Mesendoderm (in vitro differentiated cells): ENCODE results near the gene SYNGR2.
"Not testable (repeated sequence)": the region's sequence is repeated elsewhere in the genome, so short reads cannot be mapped to it uniquely, and the experiment has no call there.

Experiments used
- DNase-seq: peaks from one replicate; pipeline ENCODE4 v3.0.0; 2013
- H2AK5ac ChIP-seq: 2 replicates; pipeline ENCODE4 v1.6.1; 2013; ENCODE audit warnings: low read length, inconsistent platforms
- H2BK120ac ChIP-seq: 2 replicates; pipeline ENCODE4 v1.6.1; 2013; ENCODE audit warnings: low read depth, mild to moderate bottlenecking, low read length, moderate library complexity, mixed read lengths
- H2BK15ac ChIP-seq: replicated peaks from 2 replicates; pipeline ENCODE4 v1.6.1; 2013; ENCODE audit warnings: low read depth, mild to moderate bottlenecking, moderate library complexity
- H2BK5ac ChIP-seq: 2 replicates; pipeline ENCODE4 v1.6.1; 2013; ENCODE audit warnings: low read length, inconsistent platforms
- H3K18ac ChIP-seq: 2 replicates; pipeline ENCODE4 v1.6.1; 2013; ENCODE audit warnings: mild to moderate bottlenecking, low read length, mixed read lengths
- H3K23ac ChIP-seq: one replicate; pipeline ENCODE4 v1.6.1; 2013; ENCODE audit warnings: low read length
- H3K27ac ChIP-seq: 2 replicates; pipeline ENCODE4 v1.5.1; 2013; ENCODE audit warnings: low read depth, mild to moderate bottlenecking, inconsistent platforms, low read length, moderate library complexity
- H3K27me3 ChIP-seq: 2 replicates; pipeline ENCODE4 v1.6.1; 2013; ENCODE audit warnings: low read length, control low read depth, mild to moderate bottlenecking, inconsistent platforms; ENCODE audit not compliant: insufficient read depth, poor library complexity
- H3K36me3 ChIP-seq: 2 replicates; pipeline ENCODE4 v1.6.1; 2013; ENCODE audit warnings: low read length, inconsistent platforms; ENCODE audit not compliant: control insufficient read depth, insufficient read depth
- H3K4ac ChIP-seq: one replicate; pipeline ENCODE4 v1.6.1; 2013; ENCODE audit warnings: low read depth, mild to moderate bottlenecking, low read length, moderate library complexity
- H3K4me1 ChIP-seq: 2 replicates; pipeline ENCODE4 v1.6.1; 2013; ENCODE audit warnings: low read depth, low read length, inconsistent platforms; ENCODE audit not compliant: control insufficient read depth
- H3K4me2 ChIP-seq: 2 replicates; pipeline ENCODE4 v1.6.1; 2013; ENCODE audit warnings: low read length
- H3K4me3 ChIP-seq: 2 replicates; pipeline ENCODE4 v1.5.1; 2013; ENCODE audit warnings: mild to moderate bottlenecking, low read length
- H3K56ac ChIP-seq: one replicate; pipeline ENCODE4 v1.6.1; 2013; ENCODE audit warnings: low read length
- H3K79me1 ChIP-seq: 2 replicates; pipeline ENCODE4 v1.6.1; 2013; ENCODE audit warnings: low read length, inconsistent platforms
- H3K79me2 ChIP-seq: 2 replicates; pipeline ENCODE4 v1.6.1; 2013; ENCODE audit warnings: mild to moderate bottlenecking, low read length; ENCODE audit not compliant: control insufficient read depth, insufficient read depth
- H3K9ac ChIP-seq: 2 replicates; pipeline ENCODE4 v1.6.1; 2013; ENCODE audit warnings: low read length, inconsistent platforms
- H4K5ac ChIP-seq: one replicate; pipeline ENCODE4 v1.6.1; 2013; ENCODE audit warnings: low read length
- H4K8ac ChIP-seq: one replicate; pipeline ENCODE4 v1.6.1; 2013; ENCODE audit warnings: low read depth, mild to moderate bottlenecking, control low read depth, low read length, moderate library complexity
- WGBS: extraction: QIAGEN DNeasy Blood & Tissue Kit; methylation state at CpG from one replicate; pipeline ENCODE4 v1.1.7; 2013; ENCODE audit warnings: low lambda C conversion rate, missing lambda C conversion rate; ENCODE audit not compliant: insufficient coverage; ENCODE audit errors: extremely low coverage; 5-methylcytosine and 5-hydroxymethylcytosine counted together

SYNGR2 gene

DNA sequence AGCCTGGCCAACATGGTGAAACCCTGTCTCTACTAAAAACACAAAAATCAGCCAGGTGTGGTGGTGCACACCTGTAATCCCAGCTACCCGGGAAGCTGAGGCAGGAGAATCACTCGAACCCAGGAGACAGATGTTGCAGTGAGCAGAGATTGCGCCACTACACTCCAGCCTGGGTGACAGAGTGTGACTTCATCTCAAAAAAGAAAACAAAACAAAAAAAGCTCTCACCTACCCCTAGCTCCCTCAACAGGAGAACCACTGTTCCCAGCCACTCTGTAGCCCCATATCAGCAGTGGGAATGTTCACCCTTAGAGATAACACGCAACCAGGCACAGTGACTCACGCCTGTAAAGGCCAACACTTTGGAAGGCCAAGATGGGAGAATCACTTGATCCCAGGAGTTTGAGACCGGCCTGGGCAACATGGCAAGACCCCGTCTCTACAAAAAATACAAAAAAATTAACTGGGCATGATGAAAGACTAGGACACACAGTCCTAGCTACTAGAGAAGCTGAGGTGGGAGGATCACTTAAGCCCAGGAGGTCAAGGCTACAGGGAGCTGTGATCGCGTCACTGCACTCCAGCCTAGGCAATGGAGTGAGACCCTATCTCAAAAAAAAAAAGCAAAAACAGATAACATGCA lies 32.4 kb upstream of the SYNGR2 start:
- Histone ChIP-seq H2AK5ac (no peak overlapping the region), H3K23ac (no peak overlapping the region), H3K79me2 (no peaks in the 10 kb centered on the region), H3K9ac (no peak overlapping the region), H3K79me1 (no peaks in the 10 kb centered on the region), H4K5ac (no peak overlapping the region), H3K27ac (no peak overlapping the region), H3K4ac (no peak overlapping the region), H3K4me1 (no peaks in the 10 kb centered on the region), H3K36me3 (no peaks in the 10 kb centered on the region), H3K56ac (no peak overlapping the region), H4K8ac (no peak overlapping the region), H2BK15ac (no peak overlapping the region), H3K18ac (no peak overlapping the region), H2BK5ac (no peak overlapping the region), H3K4me3 (no peak overlapping the region), H2BK120ac (no peak overlapping the region), H3K4me2 (no peak overlapping the region), H3K27me3 (no peaks in the 10 kb centered on the region)
- no peak for DNase-seq
- WGBS, result no CpG with 5 or more reads among the region's 9 CpGs

- Histone ChIP-seq H2BK15ac (no peak overlapping the region), H3K36me3 (no peaks in the 10 kb centered on the region), H3K27ac (no peak overlapping the region), H2AK5ac (no peak overlapping the region), H2BK120ac (no peak overlapping the region), H3K27me3 (no peaks in the 10 kb centered on the region), H3K18ac (no peak overlapping the region), H3K79me1 (no peaks in the 10 kb centered on the region), H3K4me1 (no peaks in the 10 kb centered on the region), H4K8ac (no peak overlapping the region), H3K9ac (no peak overlapping the region), H3K23ac (no peak overlapping the region), H3K4me3 (no peak overlapping the region), H3K79me2 (no peaks in the 10 kb centered on the region), H2BK5ac (no peak overlapping the region), H4K5ac (no peak overlapping the region), H3K4me2 (no peak overlapping the region), H3K4ac (no peak overlapping the region), H3K56ac (no peak overlapping the region)
- no CpG with 5 or more reads among the region's 26 CpGs for WGBS
- peak; percentile 51 for DNase-seq
Observed at GRCh38 chr17:78137392-78138203, 30.8 kb upstream of the SYNGR2 start.

GRCh38 chr17:78138204-78139060 lies 29.9 kb upstream of the SYNGR2 start:
- WGBS, result no CpG with 5 or more reads among the region's 17 CpGs
- no peaks in the 10 kb centered on the region for H3K79me1 ChIP-seq
- no peak overlapping the region for H4K5ac ChIP-seq

DNA sequence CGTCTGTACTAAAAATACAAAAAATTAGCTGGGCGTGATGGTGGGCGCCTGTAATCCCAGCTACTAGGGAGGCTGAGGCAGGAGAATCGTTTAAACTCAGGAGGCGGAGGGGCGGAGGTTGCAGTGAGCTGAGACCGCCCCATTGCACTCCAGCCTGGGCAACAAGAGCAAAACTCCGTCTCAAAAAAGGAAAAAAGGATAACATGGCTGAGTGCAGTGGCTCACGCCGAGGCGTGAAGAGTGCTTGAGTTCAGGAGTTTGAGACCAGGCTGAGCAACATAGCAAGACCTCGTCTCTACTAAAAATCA lies 28.6 kb upstream of the SYNGR2 start:
- not testable (repeated sequence) for DNase-seq, H3K79me2 ChIP-seq, H3K27ac ChIP-seq, H3K4me1 ChIP-seq, H3K18ac ChIP-seq, H3K4ac ChIP-seq, H3K79me1 ChIP-seq, H3K4me3 ChIP-seq, H3K27me3 ChIP-seq, H2BK5ac ChIP-seq, H2AK5ac ChIP-seq, H3K36me3 ChIP-seq, H4K5ac ChIP-seq, H4K8ac ChIP-seq, H2BK120ac ChIP-seq, H3K4me2 ChIP-seq, H3K23ac ChIP-seq, H2BK15ac ChIP-seq
- H3K9ac ChIP-seq, result peak overlapping the region; percentile 43
- WGBS, result no CpG with 5 or more reads among the region's 12 CpGs
- peak overlapping the region; percentile 78 for H3K56ac ChIP-seq

More at GRCh38 chr17:78138204-78139060, 29.9 kb upstream of the SYNGR2 start:
- Histone ChIP-seq H3K18ac (no peak overlapping the region), H3K4me2 (no peak overlapping the region), H2BK15ac (no peak overlapping the region), H3K79me2 (no peaks in the 10 kb centered on the region), H2BK120ac (no peak overlapping the region), H3K4me3 (no peak overlapping the region), H4K8ac (no peak overlapping the region), H3K23ac (no peak overlapping the region), H2AK5ac (no peak overlapping the region), H3K56ac (no peak overlapping the region), H3K36me3 (no peaks in the 10 kb centered on the region), H3K27ac (no peak overlapping the region), H3K27me3 (no peaks in the 10 kb centered on the region), H3K4me1 (no peaks in the 10 kb centered on the region), H3K9ac (no peak overlapping the region), H2BK5ac (no peak overlapping the region), H3K4ac (no peak overlapping the region)
- no peak for DNase-seq

- Histone ChIP-seq H3K23ac (no peak overlapping the region), H3K27ac (no peak overlapping the region), H4K5ac (no peak overlapping the region), H3K27me3 (no peaks in the 10 kb centered on the region), H3K56ac (peak overlapping the region; percentile 78), H3K4ac (no peak overlapping the region), H2BK15ac (no peak overlapping the region), H3K79me1 (no peaks in the 10 kb centered on the region), H3K4me3 (no peak overlapping the region), H3K9ac (peak overlapping the region; percentile 53), H3K36me3 (no peaks in the 10 kb centered on the region), H3K79me2 (no peaks in the 10 kb centered on the region), H3K18ac (no peak overlapping the region), H2AK5ac (no peak overlapping the region), H2BK120ac (no peak overlapping the region), H4K8ac (no peak overlapping the region), H3K4me1 (no peaks in the 10 kb centered on the region), H2BK5ac (no peak overlapping the region), H3K4me2 (peak overlapping the region; percentile 49)
- no CpG with 5 or more reads among the region's 58 CpGs for WGBS
- DNase-seq, result peak; percentile 99
Observed at GRCh38 chr17:78140169-78141051, 28.0 kb upstream of the SYNGR2 start.
